DMS53 treated with DMSO at 0.1 percent for 48 hours (cell line): ENCODE measurements around the gene ERO1B.

Source experiments
- DNase-seq: peaks from one replicate; lab custom pipeline; 2025; ENCODE audit not compliant: unreplicated experiment; lab: John Stamatoyannopoulos, UW

The ERO1B gene

DNA sequence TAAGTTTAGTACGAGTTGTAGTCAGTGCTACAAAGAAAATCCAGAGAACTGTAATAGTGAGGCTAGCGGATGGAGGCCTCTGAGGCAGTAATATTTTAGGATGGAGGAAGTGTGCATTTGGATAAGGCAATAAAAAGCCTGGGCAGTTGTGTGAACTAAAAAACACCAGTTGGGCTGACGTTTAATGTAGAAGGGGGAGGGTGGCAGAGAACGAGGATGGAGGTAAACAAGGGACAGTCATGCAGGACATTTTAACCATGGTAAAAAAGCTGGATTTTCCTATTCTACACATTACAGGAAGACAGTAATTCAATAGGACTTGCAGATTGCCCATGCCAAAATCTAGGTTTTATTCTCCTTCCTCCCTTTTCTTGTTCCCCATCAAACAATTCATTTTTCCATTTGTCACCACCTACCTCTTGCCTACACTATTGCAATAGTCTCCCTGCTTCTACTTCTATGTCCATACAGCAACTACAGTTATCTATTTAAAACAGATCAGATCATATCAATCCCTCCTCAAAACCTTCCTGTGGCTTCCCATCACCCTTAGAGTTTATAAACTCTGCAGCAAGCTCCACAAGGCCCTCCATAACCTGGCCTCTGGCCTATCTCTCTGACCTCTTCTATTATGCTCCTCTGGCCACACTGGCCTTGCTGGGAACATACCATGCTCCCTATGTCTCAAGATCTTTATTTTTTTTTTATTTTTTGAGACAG is 27.7 kb downstream of the ERO1B start:
- no peak for DNase-seq

DNA sequence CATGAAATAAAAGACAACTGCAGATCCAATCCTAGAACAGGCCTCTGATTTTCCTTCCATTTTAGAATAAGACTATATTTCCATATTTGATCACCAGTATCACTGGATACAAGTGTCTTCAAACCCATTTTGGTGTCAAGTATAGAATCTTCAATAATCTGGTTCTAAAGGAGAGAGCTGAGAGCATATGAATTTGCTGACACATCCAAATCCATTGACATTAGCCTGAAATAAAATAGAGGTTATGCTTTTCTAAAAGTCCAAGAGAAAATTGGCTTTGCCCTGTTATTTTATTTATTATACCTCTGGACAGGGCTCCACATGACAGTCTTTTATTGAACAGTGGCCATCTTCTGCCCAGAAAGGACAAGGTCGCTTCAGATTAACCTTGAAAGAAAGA is 28.6 kb downstream of the ERO1B start:
- no peak for DNase-seq

DNA sequence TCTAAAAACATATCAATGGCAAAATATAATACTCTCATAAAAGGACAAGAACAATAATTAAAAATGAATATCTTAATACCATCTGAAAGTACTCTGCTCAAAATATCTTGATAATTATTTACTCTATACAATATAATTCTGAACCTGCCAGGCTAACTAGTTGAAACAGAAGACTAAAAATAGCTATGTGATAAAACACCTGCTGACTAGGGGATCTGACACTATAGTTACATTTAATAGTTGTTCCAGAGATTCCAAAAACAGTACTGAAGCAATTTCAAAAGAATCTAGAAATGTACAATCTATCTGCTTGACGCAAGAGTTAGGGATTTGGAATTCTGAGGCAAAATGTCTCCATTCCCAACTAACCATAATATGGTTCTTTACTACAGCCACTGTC is 30.2 kb downstream of the ERO1B start:
- DNase-seq, result no peak

DNA sequence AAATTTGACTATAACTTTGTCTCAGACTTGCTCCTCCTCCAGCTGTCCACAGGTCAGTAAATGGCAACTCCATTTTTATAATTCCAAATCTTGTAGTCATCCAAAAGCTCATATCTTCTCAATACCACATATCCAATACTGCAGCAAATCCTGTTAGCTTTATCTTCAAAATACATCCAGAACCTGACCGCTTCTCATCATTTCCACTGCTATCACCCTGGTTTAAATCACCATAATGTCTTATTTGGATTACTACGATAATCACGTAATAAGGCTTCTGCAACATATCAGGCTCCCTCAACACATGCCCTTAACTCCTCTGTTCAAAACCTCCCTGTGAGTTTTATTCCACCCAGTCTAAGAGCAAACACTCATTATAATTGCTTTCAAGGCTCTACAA is 34.5 kb downstream of the ERO1B start:
- no peak for DNase-seq

DNA sequence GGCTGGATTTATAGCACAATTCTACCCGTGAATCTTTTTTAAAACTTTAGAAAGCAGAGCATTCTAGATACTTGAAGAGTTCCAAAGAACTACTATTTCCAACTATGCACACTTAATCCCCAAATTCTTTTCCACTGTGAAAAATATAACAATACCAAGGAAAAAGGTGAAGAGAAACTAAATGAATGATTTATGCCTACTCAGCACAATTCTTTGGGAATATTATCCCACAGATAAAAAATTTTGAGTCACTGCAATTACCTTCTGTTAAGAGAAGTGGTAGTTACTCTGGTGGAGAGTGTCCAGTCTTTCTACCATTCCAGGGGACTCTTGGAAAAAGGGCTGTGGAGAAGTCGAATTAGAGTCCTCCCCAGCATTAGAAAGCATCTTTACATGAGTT is 39.2 kb downstream of the ERO1B start:
- no peak for DNase-seq

DNA sequence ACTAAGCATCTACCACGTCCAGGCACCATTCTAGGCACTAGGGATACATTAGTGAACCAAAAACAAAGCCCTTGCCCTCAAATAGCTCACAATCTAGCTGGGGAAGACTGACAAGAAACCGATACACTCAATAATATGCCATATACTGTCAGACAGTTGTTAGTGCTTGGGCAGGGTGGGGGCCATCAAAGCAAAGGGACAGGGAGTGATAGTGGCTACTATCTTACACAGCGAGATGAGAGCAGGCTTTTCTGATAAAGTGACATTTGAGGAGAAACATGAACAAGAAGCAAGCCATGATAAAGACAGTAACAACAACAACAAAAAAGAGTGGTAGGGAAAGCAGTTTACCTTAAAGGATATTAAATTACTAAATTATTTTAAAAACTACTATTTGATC is 41.1 kb downstream of the ERO1B start:
- DNase-seq, result no peak

DNA sequence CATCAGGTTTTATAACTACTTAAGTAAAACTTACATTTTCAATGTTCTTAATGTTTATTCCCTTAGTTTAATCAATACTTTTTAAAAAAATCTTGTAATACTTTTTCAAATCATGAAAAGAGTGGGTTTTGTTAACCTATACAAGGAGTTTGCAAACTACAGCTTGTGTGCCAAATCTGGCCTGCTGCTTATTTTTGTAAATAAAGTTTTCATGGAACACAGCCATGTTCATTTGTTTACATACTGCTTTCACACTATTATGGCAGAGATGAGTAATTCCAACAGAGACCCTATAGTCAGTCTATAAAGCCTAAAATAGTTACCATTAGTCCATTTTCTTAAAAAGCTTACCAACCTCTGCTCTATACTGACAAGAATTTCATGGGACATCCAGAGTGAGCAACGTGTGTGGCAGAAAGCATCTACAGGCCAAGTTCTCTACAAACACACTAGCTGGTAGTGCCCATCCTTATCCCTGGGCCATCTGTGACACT is 42.6 kb downstream of the ERO1B start:
- no peak for DNase-seq

DNA sequence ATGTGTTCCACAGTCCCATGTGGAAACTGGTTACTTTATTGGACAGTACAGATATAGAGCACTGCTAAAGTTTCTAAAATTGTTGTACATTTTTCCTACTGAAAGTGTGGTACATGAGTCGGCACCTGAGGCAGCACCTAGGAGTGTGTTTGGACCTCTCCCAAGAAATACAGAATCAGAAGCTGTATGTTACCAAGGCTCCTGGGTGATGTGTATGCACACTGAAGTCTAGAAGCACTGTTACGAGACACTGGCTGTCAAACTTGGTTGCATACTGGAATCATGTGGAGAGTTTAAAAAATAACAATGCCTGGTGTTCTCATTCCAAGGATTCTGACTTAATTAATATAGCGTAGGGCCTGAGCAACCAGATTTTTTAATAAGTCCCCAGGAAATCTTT is 46.6 kb downstream of the ERO1B start:
- DNase-seq, result no peak

DNA sequence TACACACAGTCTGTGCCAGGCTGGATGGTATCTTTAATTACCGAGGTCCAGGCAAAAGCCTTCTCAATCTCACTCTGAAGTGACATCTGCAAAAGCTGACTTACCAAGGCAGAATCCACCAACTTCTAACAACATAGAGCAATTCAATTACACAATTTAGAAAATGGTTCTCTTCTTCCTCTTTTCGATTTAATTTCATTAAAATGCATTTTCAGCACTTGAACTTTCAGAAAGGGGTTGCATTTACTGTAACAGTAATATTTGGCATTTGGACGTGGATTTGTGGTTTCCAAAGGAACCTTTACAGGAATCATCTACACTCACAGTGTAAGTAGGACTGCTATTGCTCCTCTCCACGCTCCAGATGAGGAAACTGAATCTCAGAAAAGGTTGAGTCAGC is 53.3 kb downstream of the ERO1B start:
- no peak for DNase-seq

DNA sequence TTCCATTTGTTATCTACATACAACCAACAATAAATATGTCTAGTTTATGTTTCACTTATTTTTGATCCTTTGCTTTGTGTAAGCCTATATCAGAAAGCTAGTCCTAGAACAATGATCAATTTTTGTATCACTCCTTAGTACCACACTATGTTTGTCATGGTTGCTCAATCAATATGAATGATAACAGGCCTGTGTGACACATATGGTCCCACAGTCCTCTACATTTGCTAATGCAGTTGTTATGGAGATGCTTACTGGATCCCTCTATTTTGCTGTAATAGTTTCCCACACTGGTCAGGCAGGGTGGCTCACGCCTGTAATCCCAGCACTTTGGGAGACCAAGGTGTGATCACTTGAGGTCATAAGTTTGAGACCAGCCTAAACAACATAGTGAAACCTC is 59.1 kb downstream of the ERO1B start:
- no peak for DNase-seq

DNA sequence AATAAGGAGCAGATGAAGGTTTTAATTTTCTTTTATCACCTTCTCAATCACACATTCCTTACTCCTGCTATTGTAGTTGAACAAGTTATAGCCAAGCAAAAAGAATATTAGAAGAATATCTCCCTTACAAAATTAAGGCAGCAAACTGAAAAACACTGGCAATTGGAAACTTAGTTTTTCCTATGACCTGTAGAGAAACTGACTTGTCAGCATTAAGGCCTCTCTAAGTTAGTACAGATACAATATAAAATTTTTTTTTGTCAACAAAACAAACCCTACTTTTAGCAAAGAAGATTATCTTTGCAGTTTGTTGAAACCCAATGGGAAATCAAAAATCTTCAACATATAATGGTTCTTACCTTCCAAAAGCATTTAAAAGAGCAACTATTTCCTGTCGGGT is 61.3 kb downstream of the ERO1B start:
- no peak for DNase-seq

DNA sequence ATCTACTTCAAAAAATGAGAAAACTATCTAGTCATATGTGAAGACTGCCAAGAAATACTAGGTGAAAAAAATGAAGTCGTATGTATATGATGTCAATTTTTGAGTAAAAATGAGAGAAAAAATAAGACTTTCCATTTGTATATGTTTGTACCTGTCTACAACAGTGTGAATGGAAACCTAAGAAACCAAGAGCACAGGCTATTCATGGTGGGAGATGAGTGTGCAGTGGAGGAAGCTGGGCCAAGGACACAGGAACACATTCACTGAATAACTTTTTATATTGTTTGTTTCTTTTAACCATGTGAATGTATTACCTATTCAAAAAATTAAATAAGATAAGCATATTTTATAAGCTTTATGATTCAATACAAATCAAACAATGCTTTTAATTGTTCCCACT is 67.0 kb downstream of the ERO1B start:
- DNase-seq, result no peak

DNA sequence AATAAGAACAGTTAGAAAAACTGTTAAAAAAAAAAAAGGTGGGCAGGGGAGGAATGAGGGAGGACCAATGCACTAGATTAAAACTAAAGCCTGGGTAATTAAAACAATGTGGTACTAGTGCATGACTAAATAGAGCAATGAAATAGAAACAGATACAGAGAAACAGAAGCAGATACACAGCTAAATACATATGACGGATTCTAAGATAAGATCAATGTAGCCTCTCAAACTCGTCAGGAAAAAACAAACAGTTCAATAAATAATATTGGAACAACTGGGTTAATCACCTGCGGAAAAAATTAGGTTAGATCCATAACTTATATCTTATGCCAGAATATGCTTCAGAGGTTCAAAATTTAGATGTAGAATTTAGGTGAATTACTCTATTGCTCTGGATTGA is 68.2 kb downstream of the ERO1B start:
- DNase-seq, result no peak

DNA sequence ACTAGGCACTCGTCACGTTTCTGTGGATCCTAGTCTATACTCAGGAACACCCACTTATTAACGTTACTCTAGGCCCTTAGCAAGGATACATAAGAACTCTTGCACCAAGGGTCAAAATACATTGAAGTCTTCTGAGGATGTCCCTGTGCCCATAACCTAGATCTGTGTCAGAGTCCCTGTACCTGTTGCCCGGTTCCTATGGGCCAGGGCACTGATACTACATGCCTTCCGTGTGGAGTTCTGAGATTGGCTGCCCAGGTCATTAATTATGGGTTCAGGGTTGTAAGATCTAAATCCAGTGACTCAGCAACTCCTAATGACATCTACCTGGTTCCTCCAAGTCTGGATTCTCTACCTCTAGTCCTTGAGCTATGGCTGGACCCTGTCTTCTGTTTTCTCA is 69.9 kb downstream of the ERO1B start:
- no peak for DNase-seq

DNA sequence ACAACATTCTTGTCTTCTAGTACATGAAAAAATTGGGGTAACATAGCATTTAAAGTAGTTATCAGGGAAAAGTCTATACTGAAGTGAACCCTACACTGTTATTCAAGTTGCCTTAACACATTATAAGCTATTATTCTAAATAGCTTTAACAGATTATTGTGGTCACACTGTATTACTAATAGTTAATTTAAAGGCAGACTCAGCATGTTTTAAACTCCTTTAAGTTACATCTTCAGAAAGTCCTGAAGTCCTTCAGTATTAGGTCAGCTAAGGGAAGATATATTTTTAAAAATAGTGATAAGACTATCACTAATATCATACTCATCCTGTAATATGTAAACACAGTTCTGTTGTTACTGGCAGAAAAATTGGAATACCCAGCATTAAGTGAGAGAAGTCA is 72.0 kb downstream of the ERO1B start:
- no peak for DNase-seq

DNA sequence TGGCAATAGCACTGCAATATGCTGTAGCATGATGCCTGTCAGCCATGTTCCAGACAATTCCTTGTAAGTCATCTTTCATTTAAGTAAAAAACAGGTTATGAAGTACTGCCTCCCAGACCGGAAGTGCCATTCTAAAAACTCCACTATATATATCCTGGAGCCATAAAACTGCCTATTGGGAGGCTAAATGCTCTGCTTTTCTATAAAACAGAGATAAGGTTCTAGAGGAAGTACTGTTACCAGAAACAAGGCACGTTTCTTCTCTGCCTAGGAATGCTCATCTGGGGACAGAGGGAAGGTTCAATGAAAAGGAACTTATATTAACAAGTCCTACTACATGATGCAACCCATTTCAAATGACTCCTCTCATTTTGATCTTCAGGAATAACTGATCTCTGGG is 72.6 kb downstream of the ERO1B start:
- DNase-seq, result no peak

DNA sequence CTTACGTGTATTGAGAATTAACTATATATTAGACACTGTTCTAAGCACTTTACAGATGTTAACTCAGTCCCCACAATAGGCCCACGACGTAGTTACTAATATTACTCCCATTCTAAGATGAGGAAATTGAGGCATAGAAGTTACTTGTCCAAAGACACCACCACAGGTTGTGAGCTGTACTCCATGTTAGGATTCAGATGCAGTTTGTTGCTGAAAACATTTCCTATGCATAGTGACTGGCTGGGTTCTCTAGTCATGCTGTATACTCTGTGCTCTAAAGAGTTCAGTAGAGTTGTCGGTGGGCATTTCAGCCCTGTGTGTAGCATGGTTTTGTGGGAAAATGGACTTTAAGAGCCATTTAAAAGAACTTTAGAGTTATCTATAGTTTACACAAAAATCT is 74.2 kb downstream of the ERO1B start:
- no peak for DNase-seq

DNA sequence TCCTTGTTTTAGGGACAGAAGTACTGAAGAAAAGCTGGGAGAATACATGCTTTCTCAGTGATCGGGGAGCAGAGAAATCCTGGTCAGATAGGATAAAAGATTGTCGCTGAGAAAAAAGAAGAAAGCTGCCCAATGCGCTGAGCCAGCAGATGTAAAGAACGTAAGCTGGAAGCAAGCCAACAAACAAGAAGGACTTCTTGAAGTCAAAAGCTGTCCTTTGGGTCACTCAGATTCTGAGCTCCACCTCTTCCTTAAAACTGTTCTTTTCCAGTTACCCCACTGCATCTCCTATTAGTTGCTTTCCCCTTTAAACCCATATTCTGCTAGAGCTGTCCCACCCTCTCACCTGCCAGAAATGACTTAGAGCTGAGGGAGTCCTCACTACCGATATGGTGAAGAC is 74.6 kb downstream of the ERO1B start:
- DNase-seq, result no peak

DNA sequence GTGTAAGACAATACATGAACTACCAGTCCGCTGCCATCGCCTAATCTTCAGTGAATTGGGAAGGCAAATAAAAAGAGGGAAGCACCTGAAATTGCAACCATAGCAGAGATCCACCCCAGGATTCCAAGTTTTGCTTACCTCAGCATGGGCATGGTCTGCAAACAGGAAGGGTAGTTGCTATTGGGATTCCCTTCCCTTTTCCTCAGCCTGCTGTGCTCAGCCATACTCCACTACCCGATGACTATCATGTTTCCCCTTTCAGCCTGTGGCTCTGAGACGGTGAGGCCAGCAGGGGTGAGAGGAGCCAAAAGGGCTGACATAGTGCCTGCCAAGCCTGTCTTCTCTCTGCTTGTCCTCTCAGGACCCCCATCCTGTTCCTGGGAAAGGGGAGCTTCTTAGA is 75.2 kb downstream of the ERO1B start:
- peak; percentile 84 for DNase-seq

DNA sequence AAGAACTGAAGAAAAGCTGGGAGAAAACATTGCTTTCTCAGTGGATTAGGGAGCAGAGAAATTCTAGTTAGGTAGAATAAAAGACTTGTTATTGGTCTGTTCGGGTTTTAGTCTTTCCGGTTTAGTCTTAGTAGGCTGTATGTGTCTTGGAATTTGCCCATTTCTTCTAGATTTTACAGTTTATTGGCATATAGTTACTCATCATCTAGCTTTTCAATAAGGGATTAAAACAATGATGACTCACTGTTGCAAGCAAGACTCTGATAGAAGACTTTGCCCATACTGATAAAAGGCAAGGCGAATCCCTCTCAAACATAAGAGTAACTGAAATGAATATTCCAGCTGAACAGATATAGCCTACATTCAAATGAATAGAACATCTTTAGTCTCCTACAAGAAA is 77.1 kb downstream of the ERO1B start:
- DNase-seq, result no peak

DNA sequence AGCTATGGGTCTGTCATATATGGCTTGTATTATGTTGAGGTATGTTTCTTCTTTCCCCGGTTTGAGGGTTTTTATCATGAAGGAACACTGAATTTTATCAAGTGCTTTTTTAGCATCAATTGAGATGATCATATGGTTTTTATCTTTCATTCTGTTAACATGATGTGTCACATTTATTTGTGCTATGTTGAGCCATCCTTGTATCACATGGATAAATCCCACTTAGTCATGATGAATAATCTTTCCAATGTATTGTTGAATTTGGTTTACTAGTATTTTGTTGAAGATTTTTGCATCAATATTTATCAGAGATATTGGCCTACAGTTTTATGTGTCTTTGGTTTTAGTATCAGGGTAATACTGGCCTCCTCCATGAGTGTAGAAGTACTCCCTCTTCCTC is 77.7 kb downstream of the ERO1B start:
- no peak for DNase-seq

DNA sequence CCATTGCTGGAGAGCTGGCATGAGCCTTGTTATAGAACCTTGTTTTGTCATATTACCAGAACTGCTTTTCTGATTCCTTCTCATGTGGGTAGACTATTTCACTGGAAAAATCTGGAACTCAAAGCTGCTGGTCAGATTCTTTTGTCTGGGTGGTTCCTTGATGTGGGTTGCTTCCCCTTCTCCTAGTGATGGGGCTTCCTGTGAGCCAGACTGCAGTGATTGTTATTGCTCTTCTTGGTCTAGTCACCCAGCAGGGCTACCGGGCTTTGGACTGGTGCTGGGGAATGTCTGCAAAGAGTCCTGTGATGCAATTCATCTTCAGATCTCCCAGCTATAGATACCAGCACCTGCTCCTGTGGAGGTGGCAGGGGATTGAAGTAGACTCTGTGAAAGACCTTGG is 80.0 kb downstream of the ERO1B start:
- DNase-seq, result no peak

DNA sequence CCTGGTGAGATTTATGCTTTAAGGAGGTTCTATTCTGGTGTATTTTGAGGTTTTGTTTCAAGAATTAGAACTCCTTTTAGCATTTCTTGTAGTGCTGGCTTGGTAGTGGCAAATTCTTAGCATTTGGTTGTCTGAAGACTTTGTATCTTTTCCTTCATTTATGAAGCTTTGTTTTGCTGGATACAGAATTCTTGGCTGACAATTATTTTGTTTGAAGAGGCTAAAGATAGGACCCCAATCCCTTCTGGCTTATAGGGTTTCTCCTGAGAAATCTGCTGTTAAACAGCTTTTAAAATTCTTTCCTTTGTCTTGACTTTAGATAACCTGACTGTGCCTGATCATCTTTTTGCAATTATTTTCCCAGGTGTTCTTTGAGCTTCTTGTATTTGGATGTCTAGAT is 80.8 kb downstream of the ERO1B start:
- no peak for DNase-seq
